GM19043 (cell line): ENCODE measurements around the gene RIMBP3C.
"Not testable (repeated sequence)": the region's sequence is repeated elsewhere in the genome, so short reads cannot be mapped to it uniquely, and the experiment has no call there.

Experiments used
- ATAC-seq: cut with Tn5 transposase; IDR thresholded peaks from one replicate; pipeline ENCODE4 v1.9.1; 2021; ENCODE audit warnings: low read depth; ENCODE audit not compliant: unreplicated experiment

Gene RIMBP3C

DNA sequence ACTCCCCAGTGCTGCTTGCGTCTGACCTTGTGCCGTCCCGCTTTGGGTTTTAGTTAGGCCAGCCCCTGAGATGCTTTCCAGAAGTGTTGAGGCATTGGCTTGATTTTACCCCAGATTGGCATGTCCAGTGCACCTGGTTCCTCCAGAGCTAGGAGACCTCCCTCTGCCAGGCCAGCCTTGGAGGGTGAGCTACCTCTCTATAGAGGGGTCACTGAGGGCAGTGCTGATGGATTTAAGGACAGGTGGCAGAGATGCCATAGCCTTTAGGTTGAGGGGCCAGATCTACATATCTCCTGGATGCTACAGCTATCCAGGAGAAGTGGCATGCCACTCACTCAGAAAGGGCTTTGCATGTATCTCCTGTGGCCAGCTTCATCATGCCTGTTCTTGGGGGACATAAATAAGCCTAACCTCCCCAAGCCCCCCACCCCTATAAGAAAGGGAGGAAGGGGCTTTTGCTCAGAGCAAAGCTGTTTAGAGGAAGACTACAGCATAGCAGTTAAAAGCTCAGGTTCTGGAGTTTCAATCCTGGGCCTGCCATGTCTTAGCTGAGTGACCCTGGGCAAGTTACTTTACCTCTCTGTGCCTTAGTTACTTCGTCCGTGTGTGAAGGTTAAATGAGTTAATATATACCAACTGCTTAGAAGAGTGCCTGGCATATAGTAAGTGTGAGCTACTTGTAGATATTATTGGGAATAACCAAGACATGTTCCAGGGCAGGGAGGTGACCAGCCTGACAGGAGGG is 22.7 kb upstream of the RIMBP3C start:
- ATAC-seq: no peak

DNA sequence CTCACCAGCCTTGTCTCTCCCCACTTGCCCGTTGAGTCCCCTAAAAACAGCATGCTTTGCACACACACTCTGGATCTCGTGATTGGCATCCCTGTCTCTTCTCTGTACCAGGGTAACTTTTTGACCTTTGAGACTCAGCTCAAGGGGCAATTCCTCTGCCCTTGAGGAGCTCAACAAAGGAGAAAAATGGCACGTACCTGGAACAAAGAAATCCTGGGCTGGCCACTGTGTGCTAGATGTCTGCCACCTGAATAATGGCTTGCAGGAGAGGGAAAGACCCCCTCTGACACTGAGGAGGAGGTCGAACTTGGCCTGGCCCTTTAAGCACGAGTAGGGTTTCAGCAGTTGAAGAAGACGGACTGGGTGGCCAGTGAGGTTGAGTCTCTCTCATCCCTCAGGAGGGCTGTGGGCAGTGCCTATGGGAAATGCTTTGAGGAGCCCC is 22.1 kb upstream of the RIMBP3C start:
- no peak for ATAC-seq

DNA sequence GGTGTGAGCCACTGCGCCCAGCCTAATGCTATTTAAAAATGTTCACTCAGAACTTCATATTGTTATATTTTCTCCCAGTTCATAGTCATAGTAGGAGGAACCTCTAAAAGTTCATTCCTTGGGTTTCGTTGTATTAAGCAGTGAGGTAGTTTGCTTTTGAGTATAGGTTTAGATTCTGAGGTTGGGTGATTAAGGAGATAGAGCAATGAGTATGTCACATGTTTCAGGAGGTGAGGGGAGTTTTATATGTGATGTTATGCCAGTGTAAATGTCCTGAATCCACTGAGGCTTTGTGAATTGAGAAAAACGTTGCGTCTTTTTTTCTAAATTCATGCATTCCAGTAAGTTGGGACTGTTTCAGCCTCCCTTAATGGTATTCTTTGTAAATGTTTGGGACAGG is 20.4 kb upstream of the RIMBP3C start:
- no peak for ATAC-seq

DNA sequence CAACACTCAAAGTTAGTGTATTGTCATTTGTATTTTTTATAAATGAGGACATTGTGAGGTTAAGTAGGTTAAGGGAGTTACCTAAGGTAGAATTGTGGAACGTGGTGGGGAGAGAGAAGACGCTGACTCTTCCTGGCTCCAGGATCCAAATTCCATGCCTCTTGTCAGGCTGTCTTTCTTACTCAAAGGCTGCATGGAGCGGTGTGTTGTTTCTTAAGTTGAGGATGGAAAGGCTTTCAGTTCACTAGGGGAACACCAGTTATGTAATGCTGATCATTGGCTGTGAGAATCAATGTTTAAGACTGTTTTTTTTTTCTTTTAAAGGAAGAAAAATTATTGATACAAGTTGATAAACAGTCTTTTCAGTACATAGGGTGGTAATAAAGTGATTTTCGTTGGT is 19.1 kb upstream of the RIMBP3C start:
- ATAC-seq: no peak

DNA sequence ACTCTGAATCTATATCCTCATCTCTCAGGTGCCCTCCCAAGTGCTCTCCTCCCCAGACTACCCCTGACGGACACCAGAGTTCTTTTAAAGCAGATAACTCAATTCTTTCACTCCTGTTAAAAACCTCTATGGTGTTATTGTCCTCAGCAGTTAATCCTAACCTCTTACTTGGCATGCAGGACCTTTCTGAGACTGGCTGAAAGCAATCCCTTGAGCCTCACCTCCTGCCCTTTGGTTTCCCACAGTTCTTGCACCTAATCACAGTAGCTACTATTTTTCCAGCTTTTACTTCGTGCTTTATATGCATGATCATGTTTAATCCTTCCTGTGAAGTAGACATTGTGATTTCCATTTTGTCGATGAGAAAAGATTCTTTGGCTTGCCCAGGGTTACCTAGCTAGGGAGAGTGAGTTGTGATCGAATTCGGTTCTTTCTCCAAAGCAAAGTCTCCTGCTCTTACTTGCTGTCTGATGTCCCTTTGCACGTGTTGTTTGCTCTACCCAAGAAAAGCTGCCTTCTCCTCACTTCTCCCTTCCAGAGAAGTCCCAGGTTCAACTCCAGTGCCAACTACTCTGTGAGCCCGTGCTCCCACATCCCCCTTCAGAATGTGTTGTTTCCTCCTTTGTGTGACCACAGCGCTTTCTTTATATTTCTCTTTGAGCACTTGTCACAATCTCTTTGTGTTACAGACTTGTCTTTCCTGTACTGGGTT is 18.4 kb upstream of the RIMBP3C start:
- ATAC-seq: no peak

DNA sequence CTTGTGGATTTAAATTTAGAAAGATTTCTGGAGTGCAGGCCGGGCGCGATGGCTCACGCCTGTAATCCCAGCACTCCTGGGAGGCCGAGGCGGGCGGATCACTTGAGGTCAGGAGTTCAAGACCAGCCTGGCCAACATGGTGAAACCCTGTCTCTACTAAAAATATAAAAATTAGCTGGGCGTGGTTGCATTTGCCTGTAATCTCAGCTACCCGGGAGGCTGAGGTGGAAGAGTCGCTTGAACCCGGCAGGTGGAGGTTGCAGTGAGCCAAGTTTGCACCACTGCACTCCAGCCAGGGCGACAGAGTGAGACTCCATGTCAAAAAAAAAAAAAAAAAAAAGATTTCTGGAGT is 17.8 kb upstream of the RIMBP3C start:
- ATAC-seq: not testable (repeated sequence)

DNA sequence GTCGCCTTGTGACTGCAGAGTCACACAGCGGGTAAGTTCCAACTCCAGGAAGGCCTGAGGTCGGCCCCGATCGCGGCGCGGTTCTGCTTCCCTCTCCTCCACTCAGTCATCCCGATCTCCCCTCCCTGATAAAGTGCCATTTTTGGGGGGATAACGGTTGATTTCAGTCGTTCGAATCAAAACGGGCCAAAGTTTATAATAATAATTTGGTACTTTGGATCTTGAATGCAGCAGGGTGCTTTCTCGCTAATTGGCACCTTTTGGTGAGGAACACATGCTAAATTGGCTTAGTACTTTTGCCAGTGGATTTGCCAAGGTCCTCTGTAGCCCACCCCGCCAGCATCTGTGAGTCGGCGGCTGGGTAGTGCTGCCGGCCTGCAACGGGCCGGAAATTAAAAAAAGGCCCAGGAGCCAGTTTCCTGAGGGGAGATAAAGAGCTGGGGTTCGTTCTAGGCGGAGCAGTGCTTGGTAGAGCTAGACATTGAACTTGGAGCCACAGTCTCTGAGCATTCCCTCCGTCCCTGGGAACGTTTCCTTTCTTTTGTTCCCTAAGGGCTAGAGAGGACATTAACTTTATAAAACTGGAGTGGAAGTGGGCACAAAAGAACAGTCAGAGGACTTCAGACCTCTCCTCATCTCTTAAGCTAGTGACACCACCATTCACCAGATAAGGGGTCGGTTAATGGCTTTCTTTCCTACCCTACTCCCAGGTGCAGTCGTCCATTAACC is 17.2 kb upstream of the RIMBP3C start:
- ATAC-seq: no peak

DNA sequence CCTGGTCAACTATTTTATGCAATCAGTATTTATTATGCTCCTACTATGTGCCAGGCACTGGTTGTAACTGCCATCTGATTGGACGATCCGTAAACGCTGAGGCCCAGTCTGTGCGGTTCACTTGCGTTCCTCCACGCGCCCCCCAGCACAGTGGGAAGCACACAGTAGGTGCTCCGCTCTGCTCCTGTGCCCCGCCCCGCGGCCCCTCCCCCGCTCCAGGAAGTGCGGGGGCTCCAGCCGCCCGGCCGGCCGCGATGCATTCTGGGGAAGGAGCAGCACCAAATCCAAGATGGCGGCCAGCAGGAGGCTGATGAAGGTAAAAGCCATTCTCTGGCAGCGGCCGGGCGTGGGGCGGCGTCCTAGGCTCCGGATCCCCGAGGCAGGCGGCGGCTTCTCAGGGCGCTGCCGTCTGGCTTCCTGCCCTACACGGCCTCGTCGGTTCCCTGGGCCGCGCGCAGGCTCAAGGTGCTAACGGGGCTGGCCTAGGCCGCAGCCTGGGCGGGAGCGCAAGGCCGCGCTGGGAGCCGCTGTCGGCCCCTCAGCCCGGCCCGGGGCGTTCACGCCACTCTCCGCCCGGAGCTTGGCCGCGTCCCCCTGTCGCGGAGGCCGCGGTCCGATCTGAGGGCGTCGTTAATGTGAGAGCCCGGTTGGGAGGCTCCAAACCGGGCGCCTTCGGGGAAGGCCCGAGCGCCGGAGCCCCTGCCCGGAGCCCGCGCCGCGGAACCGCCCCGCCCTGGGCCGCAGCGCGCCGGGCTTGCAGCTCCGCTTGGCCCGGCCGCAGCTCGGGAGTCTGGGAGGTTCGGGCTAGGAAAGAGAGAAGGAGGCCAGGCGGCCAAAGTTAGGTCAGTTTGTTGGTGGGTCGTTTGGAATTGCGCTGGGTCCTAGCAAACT is 16.4 kb upstream of the RIMBP3C start, which contains the start of gene UBE2L3:
Gene UBE2L3 (plus strand): TSS at position 259 of the 891 bp plus-strand sequence. CDS start 31 bp downstream, at position 290.
- no peak for ATAC-seq

DNA sequence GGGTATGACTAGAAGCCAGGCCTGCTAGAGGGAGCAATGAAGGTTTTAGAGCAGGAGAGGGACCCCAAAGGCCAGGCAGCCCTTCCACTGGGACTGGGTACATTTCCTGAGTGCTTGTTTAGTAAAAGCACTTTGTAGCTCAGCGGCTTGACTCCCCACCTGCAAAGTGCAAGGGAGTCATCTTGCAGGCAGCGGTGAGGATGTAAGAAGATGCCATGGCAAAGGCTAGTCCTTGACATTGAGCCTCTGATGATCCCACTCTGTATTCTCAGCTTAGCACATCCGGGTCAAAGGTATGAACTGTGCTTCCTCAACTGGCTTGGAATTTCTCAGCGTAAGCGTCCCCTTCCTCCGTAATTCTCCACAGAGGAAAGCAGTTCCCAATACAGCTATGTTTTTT is 13.2 kb upstream of the RIMBP3C start:
- ATAC-seq: no peak

DNA sequence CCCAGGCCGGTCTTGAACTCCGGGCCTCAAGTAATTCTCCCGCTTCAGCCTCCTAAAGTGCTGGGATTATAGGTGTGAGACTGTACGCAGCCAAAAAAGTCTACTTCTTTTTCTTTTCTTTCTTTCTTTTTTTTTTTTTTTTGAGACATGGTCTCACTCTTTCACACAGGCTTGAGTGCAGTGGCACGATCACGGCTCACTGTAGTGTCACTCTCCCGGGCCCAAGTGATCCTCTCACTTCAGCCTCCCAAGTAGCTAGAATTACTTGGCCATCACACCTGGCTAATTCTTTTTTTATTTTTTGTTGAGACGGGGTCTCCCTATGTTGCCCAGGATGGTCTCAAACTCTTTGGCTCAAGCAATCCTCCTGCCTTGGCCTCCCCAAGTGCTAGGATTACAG is 12.7 kb upstream of the RIMBP3C start:
- ATAC-seq: no peak

DNA sequence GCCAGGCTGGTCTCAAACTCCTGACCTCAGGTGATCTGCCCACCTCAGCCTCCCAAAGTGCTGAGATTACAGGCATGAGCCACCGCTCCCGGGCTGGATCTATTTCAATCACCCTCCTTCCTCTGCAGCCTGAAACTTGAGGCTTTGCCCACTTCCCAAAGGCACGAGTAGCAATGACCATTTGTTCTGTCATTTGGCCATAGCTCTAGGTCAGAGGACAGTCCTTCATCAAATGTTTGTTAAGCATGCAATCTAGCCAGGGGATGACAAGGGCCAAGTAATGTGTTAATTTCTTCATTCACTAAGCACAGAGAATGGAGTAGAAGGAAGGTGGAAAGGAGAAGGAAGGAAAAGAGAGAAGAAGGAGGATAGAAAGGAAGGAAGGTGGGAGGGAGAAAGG is 9.4 kb upstream of the RIMBP3C start:
- not testable (repeated sequence) for ATAC-seq

DNA sequence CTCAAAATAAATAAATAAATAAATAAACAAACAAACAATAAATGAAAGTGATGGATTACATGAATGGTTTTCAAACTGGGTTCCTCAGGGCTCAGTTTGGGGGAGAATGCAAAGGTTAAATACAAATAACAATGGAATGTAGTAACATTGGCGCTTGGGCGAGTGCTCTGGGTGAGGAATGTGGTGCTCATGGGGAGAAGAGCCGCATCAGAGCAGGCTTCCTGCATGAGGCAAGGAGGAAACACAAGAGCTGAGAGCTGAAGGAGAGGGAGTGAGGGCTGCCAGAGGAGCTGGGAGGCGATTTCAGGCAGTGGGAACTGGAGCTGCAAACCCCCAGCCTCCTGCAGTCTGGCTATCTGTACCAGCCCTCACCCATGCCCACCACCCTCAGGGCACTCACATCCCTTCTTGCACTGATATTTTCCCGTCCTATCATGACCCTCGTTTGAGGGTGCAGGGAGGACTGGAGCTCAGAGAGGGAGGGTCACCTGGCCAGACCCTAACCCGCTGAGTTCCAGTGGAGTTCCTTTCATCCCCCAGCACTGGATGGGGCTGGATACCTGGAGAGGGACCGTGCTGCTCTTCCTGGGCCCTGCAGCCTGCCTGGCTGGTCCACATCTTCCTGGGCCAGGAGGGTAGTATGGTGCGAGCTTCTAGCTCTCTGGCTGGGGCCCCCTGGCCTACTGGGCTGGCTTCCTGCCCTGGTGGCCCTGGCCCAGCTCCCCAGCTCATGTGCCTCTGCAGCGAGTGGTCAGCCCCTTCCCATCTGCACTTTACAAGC is 8.3 kb upstream of the RIMBP3C start:
- not testable (repeated sequence) for ATAC-seq

DNA sequence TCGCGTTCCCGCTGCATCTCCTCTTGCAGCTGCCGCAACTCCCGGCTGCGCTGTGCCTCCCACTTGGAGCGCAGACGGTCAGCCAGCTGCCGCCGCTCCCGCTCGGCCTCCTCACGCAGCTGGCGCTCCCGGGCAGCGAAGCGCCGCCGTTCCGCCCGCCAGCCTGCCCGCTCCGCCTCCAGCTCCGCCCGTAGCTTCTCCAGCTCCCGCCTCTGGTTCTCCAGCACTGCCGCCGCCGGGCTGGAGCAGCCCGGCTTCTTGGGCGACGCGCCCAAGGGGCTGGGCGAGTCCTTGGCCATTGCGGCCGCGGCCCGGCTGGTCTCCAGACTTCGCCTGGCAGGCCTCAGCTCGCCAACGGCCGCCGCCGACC is 598 bp downstream of the RIMBP3C start:
- ATAC-seq: not testable (repeated sequence)

DNA sequence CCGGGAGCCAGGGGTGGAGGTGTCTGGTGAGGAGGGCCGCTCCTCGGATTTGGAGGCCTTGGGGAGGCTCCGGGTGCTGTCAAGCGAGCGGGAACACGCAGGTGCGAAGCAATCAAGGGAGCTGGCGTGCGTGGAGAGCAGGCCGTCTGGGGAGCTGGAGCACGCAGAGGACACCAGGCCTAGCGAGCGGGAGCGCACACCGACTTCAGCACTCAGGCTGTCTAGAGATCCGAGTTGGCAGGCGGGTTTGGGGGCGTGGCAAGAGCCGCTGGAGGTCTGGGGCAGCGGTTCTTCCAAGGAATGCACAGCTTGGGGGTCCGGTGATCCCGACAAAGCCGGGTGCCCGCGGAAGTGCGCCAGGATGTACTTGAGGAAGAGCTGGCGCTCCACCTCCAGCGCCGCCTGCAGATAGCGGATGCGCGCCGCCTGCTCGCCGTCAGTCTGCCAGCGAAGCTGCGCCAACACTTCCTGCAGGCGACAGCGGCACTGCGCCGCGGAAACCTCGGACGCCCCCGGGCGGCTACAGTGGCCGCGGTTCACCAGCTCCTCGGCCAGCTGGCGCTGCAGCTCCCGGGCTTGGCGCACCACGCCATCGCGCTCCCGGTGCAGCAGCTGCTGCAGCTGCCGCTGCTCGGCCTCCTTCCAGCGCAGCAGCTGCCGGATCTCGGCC is 1.1 kb downstream of the RIMBP3C start:
- not testable (repeated sequence) for ATAC-seq

DNA sequence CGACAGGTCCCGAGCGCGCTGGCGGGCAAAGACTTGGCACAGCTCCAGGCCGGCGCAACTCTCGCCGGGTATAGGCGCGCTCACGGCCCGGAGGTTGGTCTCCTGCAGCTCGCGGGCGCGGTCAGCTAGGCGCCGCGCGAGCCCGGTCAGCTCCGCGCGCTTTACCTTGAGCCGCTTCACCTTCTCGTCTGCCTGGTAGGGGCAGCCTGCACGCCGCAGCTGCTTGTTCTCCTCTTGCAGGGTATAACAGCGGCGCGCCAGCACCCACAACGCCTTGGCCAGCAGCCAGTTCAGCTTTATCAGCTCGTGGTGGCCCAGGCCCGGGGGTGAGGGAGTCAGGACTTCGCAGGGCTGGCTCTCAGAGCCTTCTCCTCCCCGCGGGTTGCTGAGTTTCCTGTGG is 1.7 kb downstream of the RIMBP3C start:
- ATAC-seq: not testable (repeated sequence)

DNA sequence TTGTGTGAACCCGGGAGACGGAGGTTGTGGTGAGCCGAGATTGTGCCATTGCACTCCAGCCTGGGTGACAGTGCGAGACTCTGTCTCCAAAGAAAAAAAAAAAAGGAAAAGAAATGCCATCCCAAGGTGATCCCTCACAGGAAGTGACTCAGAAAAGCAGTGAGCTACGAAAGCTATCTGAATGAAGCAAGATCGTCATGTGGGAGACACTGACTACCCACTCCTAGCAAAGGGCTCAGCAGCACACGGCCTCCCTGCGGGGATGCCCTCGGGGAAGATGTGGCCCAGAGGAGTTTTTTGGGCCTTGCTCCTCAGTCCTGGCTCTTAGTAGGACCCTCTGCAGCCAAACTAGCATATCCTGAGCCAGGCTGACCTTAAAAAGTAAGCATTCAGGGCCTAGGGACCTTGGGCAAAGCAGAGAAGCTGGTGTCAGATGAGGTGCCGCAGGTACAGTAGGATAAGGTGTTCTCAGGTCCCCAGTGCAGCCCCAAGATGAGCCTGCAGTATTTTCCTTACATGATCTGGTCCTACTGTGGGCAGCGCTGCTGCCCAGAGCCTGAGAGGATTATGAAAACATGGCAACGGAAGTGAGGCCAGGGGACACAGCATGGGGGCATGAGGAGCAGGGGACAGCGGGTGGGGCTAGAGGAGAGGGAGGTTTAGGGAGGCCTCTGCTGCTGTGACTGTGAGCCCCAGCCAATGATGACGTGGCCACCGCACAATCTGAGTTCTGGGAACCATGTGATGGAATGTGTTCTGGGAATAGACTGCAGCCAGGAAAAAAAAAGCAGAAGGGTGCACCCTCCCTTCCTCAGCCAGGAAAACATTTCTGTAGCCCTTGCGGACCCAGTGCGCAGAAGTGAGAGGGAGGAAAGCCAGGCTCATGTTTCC is 6.6 kb downstream of the RIMBP3C start:
- not testable (repeated sequence) for ATAC-seq

DNA sequence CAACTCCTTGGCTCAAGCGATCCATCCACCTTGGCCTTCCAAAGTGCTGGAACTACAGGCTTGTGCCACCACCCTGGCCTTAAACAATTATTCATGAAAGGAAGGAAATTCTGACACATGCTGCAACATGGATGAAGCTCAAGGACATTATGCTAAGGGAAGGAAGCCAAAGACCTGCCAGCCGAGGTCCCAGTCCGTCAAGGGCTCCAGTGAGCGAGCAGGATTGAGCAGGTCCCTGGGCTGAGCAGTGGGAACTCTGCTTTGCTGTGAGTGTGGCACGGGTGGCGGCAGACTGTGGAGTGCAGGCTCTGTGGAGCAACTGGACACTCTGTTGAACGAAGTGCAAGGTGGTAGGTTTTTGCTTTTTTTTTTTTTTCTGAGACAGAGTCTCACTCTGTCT is 11.4 kb downstream of the RIMBP3C start:
- not testable (repeated sequence) for ATAC-seq
